Testis (tissue), 3 donors: ENCODE data around the gene LAMTOR4. TPM values are rescaled to one million over a fixed set of nuclear protein-coding genes. Genes with fewer than 3 reads are reported as not detected.

Experiments
- DNase-seq: peaks from one replicate; pipeline ENCODE4 v3.0.0-alpha.2; 2019
- H3K27ac ChIP-seq, 2 donors: fragments of 200-600 bp; sonication (generic); one replicate each; pipeline ENCODE4 v1.5.1; 2019
- H3K27me3 ChIP-seq: fragments of 200-600 bp; sonication (generic); one replicate; pipeline ENCODE4 v1.5.1; 2019
- H3K36me3 ChIP-seq: fragments of 200-600 bp; sonication (generic); one replicate; pipeline ENCODE4 v1.5.1; 2017; ENCODE audit warnings: low read depth; ENCODE audit errors: missing control alignments
- H3K4me1 ChIP-seq: fragments of 200-600 bp; sonication (generic); one replicate; pipeline ENCODE4 v1.5.1; 2019
- H3K4me3 ChIP-seq, 2 donors: fragments of 200-600 bp; sonication (generic); one replicate each; pipeline ENCODE4 v1.5.1; 2017 to 2019
- H3K9me3 ChIP-seq: fragments of 200-600 bp; sonication (generic); one replicate; pipeline ENCODE4 v1.5.1; 2017
- CTCF ChIP-seq, 3 experiments: fragments of 450-650 bp in 2 of 3; fragments of 200-600 bp in 1 of 3; sonication (generic) in 1 of 3; IDR thresholded peaks; one replicate each; pipeline ENCODE4 v1.5.1; 2016 to 2019; ENCODE audit warnings: antibody characterized with exemption in 3 of 3, mild to moderate bottlenecking in 2 of 3, moderate library complexity in 1 of 3
- POLR2A ChIP-seq: fragments of 450-650 bp; IDR thresholded peaks from one replicate; pipeline ENCODE4 v1.6.1; 2017; ENCODE audit warnings: antibody characterized with exemption, mild to moderate bottlenecking, moderate library complexity
- whole genome bisulfite sequencing, 2 donors: methylation state at CpG; one replicate each; pipeline ENCODE4 v1.1.5; 2018; 5-methylcytosine and 5-hydroxymethylcytosine counted together
- intact Hi-C: fragments of 100-400 bp; cut with DNase I; formaldehyde crosslinking; loops from one replicate; pipeline ENCODE4 v1.15.1; 2023; ENCODE audit warnings: low total_unique reads
- polyA plus RNA-seq: library from polyadenylated mRNA; stranded (reverse); fragments of 350-450 nt; fragmentation: Illumina TruSeq; extraction: RNeasy Lipid Tissue Mini Kit (QIAGEN cat#74804); gene quantifications from one replicate; pipeline ENCODE4 v1.2.3, GENCODE V29; 2014; ENCODE audit warnings: low read depth, low replicate concordance; ENCODE audit not compliant: insufficient read depth
- total RNA-seq, 2 donors: library from RNA; depleted of rRNA; stranded (reverse); fragments of >200 nt; gene quantifications; one replicate each; pipeline ENCODE4 v1.2.3, GENCODE V29; 2016

The LAMTOR4 gene
- total and polyA plus RNA-seq, 3 donors from 2014 or later, result 136 to 179 (median 144) TPM

GRCh38 chr7:100155553-100156317 lies 7.0 kb downstream of the LAMTOR4 start:
- H3K36me3 ChIP-seq, result no peaks in the 10 kb centered on the region
- intact Hi-C loops, result no loop called here
- H3K4me1 ChIP-seq, result peaks cover 8% of the 10 kb centered on the region
- DNase-seq, result no peak
- no peaks in the 10 kb centered on the region for H3K27me3 ChIP-seq
- no peak overlapping the region for H3K4me3 ChIP-seq
- WGBS, 2 donors, result 79 to 81% methylated on average over 20 of the region's 20 CpGs
- H3K9me3 ChIP-seq, result no peaks in the 10 kb centered on the region
- no peak for TF ChIP-seq CTCF (IDR thresholded peaks at IDR 0.05)
- no peak for TF ChIP-seq POLR2A
- H3K27ac ChIP-seq, result no peak overlapping the region

GRCh38 chr7:100156331-100157068 lies 7.8 kb downstream of the LAMTOR4 start:
- H3K27me3 ChIP-seq, result no peaks in the 10 kb centered on the region
- 69 to 77% methylated on average over 16 of the region's 16 CpGs for WGBS, 2 donors
- intact Hi-C loops, result no loop called here
- H3K27ac ChIP-seq, result peak overlapping the region in 1 of 2 donors; percentile 6
- no peak for DNase-seq
- H3K9me3 ChIP-seq, result no peaks in the 10 kb centered on the region
- TF ChIP-seq POLR2A, result no peak
- peaks cover 8% of the 10 kb centered on the region for H3K4me1 ChIP-seq
- no peaks in the 10 kb centered on the region for H3K36me3 ChIP-seq
- no peak overlapping the region for H3K4me3 ChIP-seq

- intact Hi-C loops, result no loop called here
- WGBS, 2 donors, result 52 to 72% methylated on average over 5 of the region's 5 CpGs
- Histone ChIP-seq H3K9me3 (no peaks in the 10 kb centered on the region), H3K36me3 (no peaks in the 10 kb centered on the region), H3K4me1 (peaks cover 8% of the 10 kb centered on the region), H3K27ac (peak overlapping the region in 1 of 2 donors; percentile 6), H3K27me3 (no peaks in the 10 kb centered on the region), H3K4me3 (no peak overlapping the region)
- TF ChIP-seq CTCF (IDR thresholded peaks at IDR 0.05) (no peak), POLR2A (no peak)
- DNase-seq, result no peak
Measured at GRCh38 chr7:100157069-100157333, 8.3 kb downstream of the LAMTOR4 start.

GRCh38 chr7:100157334-100158228 lies 8.9 kb downstream of the LAMTOR4 start:
- no peak for TF ChIP-seq POLR2A
- TF ChIP-seq CTCF (IDR thresholded peaks at IDR 0.05), result peak in 1 of 3 experiments; percentile 5
- Histone ChIP-seq H3K27ac (peak overlapping the region; percentile 73 to 77), H3K27me3 (no peaks in the 10 kb centered on the region), H3K4me1 (peaks cover 8% of the 10 kb centered on the region), H3K9me3 (no peaks in the 10 kb centered on the region), H3K36me3 (no peaks in the 10 kb centered on the region), H3K4me3 (peak overlapping the region; percentile 86 to 98)
- WGBS, 2 donors, result 17 to 21% methylated on average over 16 to 32 of the region's 32 CpGs
- DNase-seq, result peak; percentile 57
- intact Hi-C loops, result no loop called here
